ENCODE measurements around the gene ADGRL4. TPM values are rescaled to one million over a fixed set of nuclear protein-coding genes. Genes with fewer than 3 reads are reported as not detected.

Gene ADGRL4
- total and polyA plus RNA-seq, 2 experiments from 2014 or later, result 0.24 to 0.32 TPM

GRCh38 chr1:78864175-78864574 is 142.4 kb downstream of the ADGRL4 start:
- TF ChIP-seq CREB1 (CRISPR knock-in tag; IDR thresholded peaks at IDR 0.05; ENCODE audit: low read depth) (no peak), REST (IDR thresholded peaks at IDR 0.05; ENCODE audit: unreplicated experiment) (no peak), ETS1 (IDR thresholded peaks at IDR 0.05) (no peak), POLR2AphosphoS5 (IDR thresholded peaks at IDR 0.05; ENCODE audit: low read depth) (no peak), EZH2 (IDR thresholded peaks at IDR 0.05; ENCODE audit: low read depth, unreplicated experiment) (no peak), STAT1 (IDR thresholded peaks at IDR 0.05; ENCODE audit: unreplicated experiment) (no peak), ZNF114 (CRISPR knock-in tag; IDR thresholded peaks at IDR 0.05) (no peak), JUNB (IDR thresholded peaks at IDR 0.05; ENCODE audit: unreplicated experiment) (no peak), ZNF462 (CRISPR knock-in tag; IDR thresholded peaks at IDR 0.05) (no peak), ZNF331 (CRISPR knock-in tag; IDR thresholded peaks at IDR 0.05; ENCODE audit: low read depth) (no peak), EZH2phosphoT487 (IDR thresholded peaks at IDR 0.05; ENCODE audit: unreplicated experiment) (no peak), NANOG (IDR thresholded peaks at IDR 0.05; ENCODE audit: borderline replicate concordance) (no peak), CTCF (conservative IDR thresholded peaks at IDR 0.05; ENCODE audit: low read depth in 2 of 2) (no peak)
- Mint-ChIP-seq H3K4me3 (no peak overlapping the region), H3K36me3 (ENCODE audit: low read depth) (no peaks in the 10 kb centered on the region), H3K27me3 (ENCODE audit: insufficient read depth, low read depth, poor library complexity) (no peaks in the 10 kb centered on the region), H3K4me1 (no peaks in the 10 kb centered on the region), H3K27ac (no peak overlapping the region), H3K9me3 (no peaks in the 10 kb centered on the region; the same call in none of the 3 replicates)
- Histone ChIP-seq H3K27ac (ENCODE audit: low read depth) (no peak overlapping the region), H3K36me3 (ENCODE audit: insufficient read depth) (no peaks in the 10 kb centered on the region), H3K27me3 (ENCODE audit: insufficient read depth) (no peaks in the 10 kb centered on the region), H2AFZ (no peak overlapping the region), H4K20me1 (replicated peaks; ENCODE audit: insufficient read depth) (no peaks in the 10 kb centered on the region), H3K4me2 (no peak overlapping the region), H3K4me1 (ENCODE audit: insufficient read depth) (no peaks in the 10 kb centered on the region), H3K79me2 (replicated peaks; ENCODE audit: insufficient read depth) (no peaks in the 10 kb centered on the region), H3K9me2 (ENCODE audit: insufficient read depth) (no peaks in the 10 kb centered on the region; the same call in 1 of the 2 replicates), H3F3A (replicated peaks; ENCODE audit: low read depth) (no peaks in the 10 kb centered on the region), H3K4me3 (no peak overlapping the region)
- DNase-seq (ENCODE audit: low spot score) (no peak), ATAC-seq (no peak)

Data from GM23338 (cell line).